G401 (cell line): ENCODE measurements around the gene WDR93. TPM values are rescaled to one million over a fixed set of nuclear protein-coding genes. Genes with fewer than 3 reads are reported as not detected.
A peak's percentile ranks its signal among the peaks of the same experiment; 100 is the strongest.

Source experiments
- DNase-seq: peaks from one replicate; pipeline ENCODE4 v3.0.0-alpha.2; 2015; ENCODE audit warnings: low spot score
- in situ Hi-C: cut with HindIII; loops from 2 replicates; pipeline ENCODE4 v1.10.0; 2016; ENCODE audit warnings: low sequenced_read_pairs, mixed read lengths
- total RNA-seq: library from RNA; depleted of rRNA; stranded (reverse); fragments of >200 nt; shearing (Covaris generic); gene quantifications from 2 replicates; pipeline ENCODE4 v1.2.3, GENCODE V29; 2014

The WDR93 gene
- total RNA-seq, 1 experiment from 2014 or later = 0.64 TPM

DNA sequence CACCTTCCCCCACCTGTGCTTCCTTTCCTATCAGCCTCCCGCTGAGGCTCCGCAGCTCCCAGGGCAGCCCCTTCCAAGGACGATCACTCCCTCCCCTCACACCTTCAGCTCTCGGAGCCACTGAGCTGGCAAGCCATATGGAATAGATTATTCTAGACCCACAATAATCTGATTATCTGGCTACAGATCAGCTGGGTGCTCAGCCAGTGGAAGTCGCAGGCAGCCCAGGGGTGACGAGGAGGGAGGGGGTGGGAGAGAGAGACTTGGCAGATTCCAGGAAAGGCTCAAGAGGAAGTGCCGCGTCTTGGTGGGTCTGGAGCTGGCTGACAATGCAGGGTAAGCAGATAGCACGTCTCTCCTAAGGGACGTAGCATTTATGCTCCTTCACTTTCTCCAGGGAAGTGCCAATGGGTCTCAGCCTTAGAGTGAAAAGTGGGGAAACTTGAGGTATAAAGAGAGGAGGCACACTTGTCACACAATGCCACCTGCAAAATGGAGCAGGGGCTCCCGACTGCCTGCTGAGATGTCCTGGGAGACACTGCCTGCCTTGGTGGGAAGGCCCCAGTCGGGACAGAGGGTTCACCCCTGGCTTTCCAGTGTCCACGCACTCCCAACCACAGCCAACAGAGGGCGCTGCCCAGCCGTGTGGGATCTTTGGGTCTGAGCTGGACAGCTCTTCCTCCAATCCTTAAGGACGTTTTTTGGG lies 69.8 kb downstream of the WDR93 start:
- DNase-seq = peak; percentile 43
- in situ Hi-C loops = loop anchor here (25.0 kb wide), 1 partner anchor 102 kb away; no protein-coding TSS in a partner anchor

DNA sequence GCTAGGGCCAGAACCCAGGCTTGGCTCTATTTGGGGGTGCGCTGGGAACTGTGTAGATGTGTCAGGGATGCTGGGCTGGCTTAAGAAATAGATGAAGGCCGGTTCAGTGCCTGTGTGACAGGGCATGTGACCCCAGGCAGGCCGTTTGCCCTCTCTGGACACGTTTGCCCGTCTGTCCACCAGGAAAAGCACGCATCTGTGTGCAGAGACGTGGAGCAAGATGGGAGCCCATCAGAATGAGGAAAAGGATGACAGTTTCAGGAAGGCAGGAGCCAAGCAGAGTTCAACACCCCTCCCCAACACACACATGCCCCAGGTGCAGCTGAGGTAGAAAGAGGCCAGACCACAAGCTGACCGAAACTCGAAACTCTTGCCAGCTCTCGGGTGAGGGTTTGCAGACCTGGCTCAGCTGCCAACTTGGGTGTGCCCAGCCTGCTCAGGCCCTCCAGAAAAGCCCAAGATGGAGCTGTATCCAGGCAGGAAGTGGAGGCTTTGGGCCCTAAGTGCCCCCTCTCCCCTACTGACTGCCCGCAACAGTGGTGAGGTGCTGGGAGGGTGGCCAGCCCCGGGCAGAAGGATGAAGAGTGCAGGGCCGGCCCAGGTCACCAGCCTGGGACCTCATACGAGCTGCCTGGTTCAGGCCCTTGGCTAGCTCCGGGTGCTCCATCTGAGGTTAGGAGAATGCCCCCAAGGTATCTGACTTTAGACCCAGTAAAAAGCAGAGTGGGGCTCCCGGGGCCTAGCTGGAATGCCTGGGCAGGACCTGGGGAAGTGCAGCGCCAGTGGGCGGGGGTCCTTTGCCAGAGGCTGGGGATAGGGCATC lies 70.6 kb downstream of the WDR93 start:
- no peak for DNase-seq
- in situ Hi-C loops = loop anchor here (25.0 kb wide), 1 partner anchor 101 kb away; no protein-coding TSS in a partner anchor

DNA sequence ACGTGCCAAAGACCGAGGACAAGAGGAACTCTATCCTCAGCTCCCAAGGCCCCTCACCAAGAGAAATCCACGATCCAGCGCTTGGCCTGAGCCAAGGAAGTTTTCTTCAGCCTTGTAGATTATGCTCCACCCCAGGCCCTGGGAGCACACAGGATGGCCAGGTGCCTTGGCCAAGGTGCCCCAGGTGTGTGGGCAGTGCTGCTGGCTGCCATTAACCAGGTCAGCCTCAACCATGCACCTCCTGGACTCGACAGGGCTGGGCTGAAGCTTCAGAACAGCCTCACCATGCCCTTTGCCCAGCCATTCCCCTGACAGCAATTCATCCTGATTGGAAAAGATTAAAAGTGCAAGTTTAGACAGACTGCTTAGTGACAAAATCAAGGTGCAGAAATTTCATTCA lies 71.3 kb downstream of the WDR93 start:
- in situ Hi-C loops = loop anchor here (25.0 kb wide), 1 partner anchor 100 kb away; no protein-coding TSS in a partner anchor
- DNase-seq = no peak

DNA sequence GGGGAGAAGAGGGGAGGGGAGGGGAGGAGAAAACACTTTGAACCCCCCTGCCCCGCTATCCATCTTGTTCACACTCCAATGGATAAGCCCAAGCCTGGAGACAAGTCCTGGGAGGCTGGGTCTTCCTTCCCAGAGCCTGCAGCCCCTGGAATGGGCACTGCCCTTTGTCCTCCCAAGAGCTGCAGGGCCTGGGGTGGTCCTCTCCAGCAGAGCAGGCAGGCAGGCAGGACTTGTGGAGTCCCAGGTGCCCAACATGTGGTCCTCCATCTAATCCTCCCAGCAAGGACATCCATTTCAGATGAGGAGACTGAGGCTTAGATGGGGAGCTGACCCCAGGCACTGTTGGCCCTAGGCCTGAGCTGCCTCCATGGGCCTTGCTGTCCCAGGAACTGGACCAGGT lies 75.1 kb downstream of the WDR93 start:
- no peak for DNase-seq
- in situ Hi-C loops = loop anchor here (25.0 kb wide), 1 partner anchor 97 kb away; no protein-coding TSS in a partner anchor

DNA sequence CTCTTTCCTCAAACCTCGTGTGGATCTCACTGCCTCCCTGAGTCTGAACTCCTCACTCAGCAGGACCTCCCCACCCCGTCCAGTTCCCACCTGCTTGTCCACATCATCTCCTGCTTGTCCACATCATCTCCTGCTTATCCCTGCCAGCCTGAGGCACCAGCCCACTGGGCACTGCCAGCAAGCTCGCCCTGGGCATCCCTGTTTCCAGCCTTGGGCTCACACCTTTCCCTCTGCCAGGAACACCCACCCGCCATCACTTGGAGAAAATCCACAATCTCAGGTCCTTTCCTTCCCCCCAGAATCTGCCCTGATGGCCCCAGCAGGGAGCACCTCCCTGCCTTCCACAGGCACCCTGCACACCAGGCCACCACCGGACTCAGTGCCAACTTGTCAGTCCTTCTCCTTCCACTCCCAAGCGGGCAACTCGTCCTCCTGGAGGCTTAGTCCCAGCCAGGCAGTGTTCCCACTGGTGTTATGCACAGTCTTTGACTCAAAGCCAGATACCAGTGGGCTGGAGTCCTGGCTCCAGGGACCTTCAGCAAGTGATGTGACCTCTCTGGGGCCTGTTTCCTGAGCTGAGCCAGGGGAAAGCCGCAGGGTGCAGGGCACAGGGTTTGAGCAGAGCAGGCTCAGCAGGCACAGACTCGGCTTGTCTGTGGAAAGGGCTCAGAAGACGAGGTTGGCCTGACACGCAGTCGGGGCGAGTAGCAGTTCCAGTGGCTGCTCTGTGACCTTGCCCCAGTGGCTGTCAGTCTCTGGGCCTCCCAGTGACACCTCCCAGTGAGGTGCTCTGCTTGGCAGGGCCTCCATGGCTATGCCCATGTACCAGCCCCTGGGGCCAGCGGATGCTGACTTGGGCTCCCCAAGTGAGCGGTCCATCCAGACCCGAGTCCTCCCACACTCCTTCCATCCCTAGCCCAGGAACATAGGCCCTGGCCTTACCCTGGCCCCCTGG lies 76.0 kb downstream of the WDR93 start:
- in situ Hi-C loops = loop anchor here (25.0 kb wide), 1 partner anchor 96 kb away; no protein-coding TSS in a partner anchor
- DNase-seq = no peak

DNA sequence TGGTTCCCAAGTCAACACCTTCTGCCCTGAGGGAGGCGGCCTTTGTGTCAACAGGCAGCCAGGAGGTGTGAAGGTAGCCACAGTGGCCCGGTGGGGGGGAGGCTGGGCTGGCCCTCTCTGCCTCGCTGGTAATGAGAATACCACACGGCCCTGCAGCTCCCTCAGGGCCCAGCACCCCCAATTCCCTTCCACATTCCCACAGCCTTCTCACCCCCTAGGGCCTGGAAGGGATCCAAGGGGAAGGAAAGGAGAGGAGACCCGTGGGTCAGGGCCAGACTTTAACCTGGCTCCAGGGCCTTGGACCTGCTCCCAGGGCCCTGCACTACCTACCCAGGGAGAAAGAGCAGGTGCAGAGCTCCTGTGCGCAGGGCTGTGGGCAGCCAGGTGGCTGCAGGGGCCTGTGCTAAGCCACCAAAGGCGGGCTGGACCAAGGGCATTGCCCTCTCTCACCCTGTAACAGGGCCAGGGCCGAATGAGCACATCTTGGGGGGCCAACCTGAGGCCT lies 76.9 kb downstream of the WDR93 start:
- no peak for DNase-seq
- in situ Hi-C loops = loop anchor here (25.0 kb wide), 1 partner anchor 95 kb away; no protein-coding TSS in a partner anchor

DNA sequence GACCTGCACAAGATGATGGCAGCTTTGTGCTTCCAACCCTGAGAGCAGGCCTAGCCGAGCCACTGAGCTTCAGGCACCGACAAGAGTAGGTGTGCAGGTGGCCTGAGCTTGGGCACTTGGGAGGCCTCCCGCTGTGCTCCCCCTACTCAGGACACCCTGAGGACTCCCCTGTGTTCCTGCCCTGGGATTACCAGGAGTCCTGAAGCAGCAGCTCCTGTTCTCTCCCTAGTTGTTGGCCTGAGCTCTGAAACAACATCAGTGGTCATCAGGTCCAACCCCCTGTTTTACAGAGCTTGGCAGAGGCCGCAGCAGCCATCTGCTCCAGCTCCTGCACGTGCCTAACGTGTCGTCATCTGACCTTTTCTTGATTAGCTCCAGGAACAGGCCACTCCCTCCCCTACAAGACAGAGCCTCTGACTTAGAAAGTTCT lies 77.5 kb downstream of the WDR93 start:
- no peak for DNase-seq
- in situ Hi-C loops = loop anchor here (25.0 kb wide), 1 partner anchor 94 kb away; no protein-coding TSS in a partner anchor

DNA sequence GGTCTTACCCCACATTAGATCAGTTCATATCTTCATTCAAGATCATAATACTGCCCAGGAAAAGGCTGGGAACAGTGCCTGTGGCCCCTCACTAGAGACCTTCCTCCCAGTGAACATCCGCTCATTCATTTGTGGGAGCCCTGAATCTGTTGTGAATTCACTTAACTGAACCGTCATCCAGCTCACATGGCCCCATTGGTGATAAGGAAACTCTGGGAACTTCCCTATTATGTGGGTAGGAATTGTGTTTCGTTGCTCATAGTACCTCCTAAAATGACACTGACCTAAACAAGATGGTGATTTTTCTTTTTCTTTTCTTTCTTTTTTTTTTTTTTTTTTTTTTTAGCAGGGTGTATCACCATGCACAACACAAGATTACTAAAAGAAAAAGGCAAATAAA lies 78.8 kb downstream of the WDR93 start:
- no peak for DNase-seq
- in situ Hi-C loops = loop anchor here (25.0 kb wide), 1 partner anchor 93 kb away; no protein-coding TSS in a partner anchor

DNA sequence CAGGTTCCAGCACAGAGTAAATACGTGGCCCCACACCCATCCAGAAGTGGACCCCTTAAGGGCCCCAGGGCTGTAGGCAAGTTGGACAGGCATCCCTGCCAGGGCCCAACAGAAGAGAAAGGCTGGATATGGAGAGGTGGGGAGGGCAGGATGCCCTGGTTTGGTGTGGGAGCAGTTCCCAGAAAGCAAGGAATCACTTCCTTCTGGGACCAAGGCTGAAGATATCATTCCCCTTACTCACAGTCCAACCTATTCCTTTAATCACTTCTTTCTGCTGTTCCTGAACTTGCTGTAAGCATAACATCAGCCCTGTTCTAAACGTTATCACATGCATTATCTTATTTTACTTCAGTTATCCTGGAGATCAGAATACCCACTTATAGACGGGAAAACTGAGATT lies 79.4 kb downstream of the WDR93 start:
- DNase-seq = no peak
- in situ Hi-C loops = loop anchor here (25.0 kb wide), 1 partner anchor 92 kb away; no protein-coding TSS in a partner anchor

DNA sequence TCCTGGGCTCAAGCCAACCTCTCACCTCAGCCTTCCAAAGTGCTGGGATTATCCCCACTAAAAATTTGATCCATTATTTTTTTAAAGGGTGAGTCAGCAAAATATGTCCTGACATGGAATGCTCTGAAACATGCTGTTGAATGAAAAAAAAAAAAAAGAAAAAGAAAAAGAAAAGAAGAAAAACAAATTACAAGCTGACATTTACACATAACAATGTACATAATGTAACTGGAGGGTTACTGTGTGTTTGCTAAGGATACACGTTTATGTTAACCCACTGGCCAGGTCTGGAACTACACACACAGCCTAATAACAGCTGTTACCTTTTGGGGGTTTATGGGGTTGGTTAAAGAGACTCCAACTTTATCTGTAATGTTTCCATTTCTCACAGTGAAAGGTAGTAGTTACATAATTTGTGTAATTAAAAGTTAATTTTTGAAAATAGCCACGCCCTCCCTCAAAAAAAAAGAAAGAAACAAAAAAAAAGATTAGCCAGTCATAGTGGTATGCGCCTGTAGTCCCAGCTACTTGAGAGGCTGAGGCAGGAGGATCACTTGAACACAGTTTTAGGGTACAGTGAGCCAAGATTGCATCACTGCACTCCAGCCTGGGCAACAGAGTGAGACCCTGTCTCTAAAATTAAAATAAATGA lies 82.4 kb downstream of the WDR93 start:
- in situ Hi-C loops = loop anchor here (25.0 kb wide), 1 partner anchor 89 kb away; no protein-coding TSS in a partner anchor
- DNase-seq = no peak

DNA sequence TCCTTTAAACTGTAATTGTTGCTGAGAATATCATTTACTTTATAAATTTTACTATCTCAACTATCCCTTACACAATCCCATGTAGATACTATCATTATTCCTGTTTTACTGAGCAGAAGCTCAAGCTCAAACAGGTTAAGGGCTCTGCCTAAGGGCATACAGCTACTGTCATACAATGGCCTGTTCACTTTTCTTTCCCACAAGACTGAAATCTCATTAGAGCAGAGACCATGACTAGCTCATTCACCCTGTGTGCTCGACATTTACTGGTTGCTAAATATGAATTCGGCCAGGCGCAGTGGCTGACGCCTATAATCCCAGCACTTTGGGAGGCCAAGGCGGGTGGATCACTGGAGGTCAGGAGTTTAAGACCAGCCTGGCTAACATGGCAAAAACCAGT lies 83.9 kb downstream of the WDR93 start:
- in situ Hi-C loops = loop anchor here (25.0 kb wide), 1 partner anchor 88 kb away; no protein-coding TSS in a partner anchor
- no peak for DNase-seq

DNA sequence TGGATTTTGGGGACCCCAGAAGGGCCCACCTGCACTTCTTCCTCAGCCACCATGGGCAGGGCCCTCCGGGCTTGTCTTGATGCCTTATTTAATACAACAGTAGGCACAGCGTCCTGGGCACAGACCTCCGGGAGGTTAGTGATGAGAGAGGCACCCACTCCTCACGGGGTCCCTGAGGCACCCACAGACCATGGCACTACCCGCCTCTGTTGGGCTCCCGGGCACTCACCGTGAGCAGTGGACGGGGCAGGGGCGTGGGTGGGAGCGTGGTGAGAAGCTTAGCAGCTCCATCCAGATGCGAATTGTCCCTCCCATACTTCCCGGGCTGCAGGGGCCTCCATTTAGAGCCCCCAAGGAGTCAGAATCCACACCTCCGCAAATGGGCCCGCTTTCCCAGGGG lies 85.2 kb downstream of the WDR93 start:
- DNase-seq = no peak
- in situ Hi-C loops = no loop called here

DNA sequence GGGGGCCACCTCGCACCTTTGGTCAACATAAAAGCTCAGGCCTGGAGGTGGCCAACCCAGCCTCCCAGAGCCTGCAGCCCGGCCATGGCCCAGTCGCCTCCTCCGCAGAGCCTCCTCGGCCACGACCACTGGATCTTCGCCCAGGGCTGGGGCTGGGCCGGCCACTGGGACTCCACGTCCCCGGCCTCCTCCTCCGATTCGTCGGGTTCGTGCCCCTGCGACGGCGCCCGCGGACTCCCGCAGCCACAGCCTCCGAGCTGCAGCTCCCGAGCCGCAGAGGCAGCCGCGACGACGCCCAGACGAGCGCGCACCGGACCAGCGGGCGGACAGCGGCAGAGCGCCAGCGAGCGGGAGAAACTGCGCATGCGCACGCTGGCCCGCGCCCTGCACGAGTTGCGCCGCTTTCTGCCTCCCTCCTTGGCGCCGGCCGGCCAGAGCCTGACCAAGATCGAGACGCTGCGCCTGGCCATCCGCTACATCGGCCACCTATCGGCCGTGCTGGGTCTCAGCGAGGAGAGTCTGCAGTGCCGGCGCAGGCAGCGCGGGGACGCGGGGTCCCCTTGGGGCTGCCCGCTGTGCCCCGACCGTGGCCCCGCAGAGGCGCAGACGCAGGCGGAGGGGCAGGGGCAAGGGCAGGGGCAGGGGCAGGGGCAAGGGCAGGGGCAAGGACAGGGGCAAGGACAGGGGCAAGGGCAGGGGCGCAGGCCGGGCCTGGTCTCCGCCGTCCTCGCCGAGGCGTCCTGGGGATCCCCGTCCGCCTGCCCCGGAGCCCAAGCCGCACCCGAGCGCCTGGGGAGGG lies 85.9 kb downstream of the WDR93 start, which contains the start of gene MESP2:
TSS of gene MESP2 (plus strand) at position 59 of the 799 bp plus-strand sequence. CDS start at position 85, 26 bp downstream.
- in situ Hi-C loops = no loop called here
- peak; percentile 75 for DNase-seq

DNA sequence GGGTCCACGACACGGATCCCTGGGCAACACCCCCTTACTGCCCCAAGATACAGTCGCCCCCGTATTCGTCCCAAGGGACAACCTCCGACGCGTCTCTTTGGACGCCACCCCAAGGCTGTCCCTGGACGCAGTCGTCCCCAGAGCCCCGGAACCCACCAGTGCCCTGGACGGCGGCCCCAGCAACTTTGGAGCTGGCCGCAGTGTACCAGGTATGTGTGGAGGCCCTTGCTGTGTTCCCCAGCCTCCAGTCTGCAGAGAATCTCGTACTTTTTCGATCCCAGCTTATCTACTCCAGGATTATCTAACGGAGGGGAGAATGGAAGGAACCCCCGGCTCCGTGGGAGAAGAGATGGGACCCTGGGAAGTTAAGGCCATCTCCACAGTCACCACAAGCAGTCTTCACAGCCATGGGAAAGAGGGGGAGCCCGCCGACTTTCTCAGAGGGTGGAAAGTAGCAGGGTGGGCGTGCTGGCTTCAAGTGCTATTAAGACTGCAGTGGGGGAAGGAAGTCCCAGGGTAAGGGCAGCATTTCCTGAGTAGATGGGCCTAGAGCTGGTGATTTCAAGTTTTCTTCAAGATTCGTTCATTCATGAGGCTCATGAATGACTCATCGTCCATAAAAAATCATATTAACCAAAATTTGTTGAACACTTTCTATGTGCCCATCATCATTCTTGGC lies 86.6 kb downstream of the WDR93 start:
- no peak for DNase-seq
- in situ Hi-C loops = no loop called here

DNA sequence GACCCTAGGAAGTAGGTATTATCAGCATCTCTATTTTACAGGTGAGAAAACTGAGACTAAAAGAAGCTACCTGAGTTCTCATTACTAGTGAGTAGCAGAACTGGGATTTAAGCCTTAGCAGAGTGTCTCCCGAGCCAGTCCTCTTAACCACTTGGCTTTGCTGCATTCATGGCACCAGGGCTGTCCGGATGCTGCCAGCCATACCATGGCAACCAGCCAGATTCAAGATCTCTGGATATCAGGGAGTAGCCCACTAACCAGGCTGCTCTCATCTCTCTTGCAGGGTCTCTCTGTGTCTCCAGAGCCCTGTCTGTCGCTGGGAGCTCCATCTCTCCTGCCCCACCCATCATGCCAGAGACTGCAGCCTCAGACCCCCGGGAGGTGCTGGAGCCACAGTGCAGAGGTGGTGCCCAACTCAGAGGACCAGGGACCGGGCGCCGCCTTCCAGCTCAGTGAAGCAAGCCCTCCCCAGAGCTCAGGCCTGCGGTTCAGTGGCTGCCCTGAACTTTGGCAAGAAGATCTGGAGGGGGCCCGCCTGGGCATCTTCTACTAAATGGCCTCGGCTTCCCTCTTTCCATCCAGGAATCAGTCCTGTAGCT lies 87.3 kb downstream of the WDR93 start:
- peak; percentile 41 for DNase-seq
- in situ Hi-C loops = no loop called here

DNA sequence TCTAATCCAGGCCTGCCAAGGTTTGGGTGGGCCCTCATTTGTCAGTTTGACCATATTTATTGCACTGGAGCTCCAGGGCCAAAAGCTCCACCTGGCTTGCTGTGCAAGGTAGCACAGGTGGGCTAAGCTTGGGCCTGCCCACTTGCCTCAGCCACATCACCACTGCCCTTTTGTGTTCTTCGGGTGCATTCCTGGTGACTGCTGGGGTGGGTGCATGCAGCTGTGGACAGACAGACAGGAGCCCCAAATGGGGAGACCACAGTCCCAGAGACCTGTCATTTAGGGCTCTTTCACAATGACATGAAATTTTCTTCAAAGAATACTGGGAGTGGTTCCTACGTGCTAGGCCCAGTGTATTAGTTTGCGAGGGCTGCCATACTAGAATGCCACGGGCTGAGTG lies 88.2 kb downstream of the WDR93 start:
- no peak for DNase-seq
- in situ Hi-C loops = no loop called here
